Adipocyte (in vitro differentiated cells): ENCODE data around the gene TLR7.
A peak's percentile ranks its signal among the peaks of the same experiment; 100 is the strongest.

Experiments
- DNase-seq: peaks from one replicate; pipeline ENCODE4 v3.0.0-alpha.2; 2015; ENCODE audit warnings: low read depth
- H3K27me3 ChIP-seq: replicated peaks from 2 replicates; pipeline ENCODE4 v1.7.0; 2013; ENCODE audit warnings: mild to moderate bottlenecking, low read length, moderate library complexity; ENCODE audit not compliant: control insufficient read depth, insufficient read depth
- H3K36me3 ChIP-seq: 2 replicates; pipeline ENCODE4 v1.7.0; 2013; ENCODE audit warnings: low read length, mild to moderate bottlenecking, moderate library complexity; ENCODE audit not compliant: control insufficient read depth, insufficient read depth, severe bottlenecking
- H3K4me1 ChIP-seq: 2 replicates; pipeline ENCODE4 v1.7.0; 2013; ENCODE audit warnings: mild to moderate bottlenecking, low read length, moderate library complexity; ENCODE audit not compliant: control insufficient read depth, insufficient read depth
- H3K4me3 ChIP-seq: 2 replicates; pipeline ENCODE4 v1.7.0; 2013; ENCODE audit warnings: mild to moderate bottlenecking, low read length, moderate library complexity
- H3K9ac ChIP-seq: 2 replicates; pipeline ENCODE4 v1.7.0; 2013; ENCODE audit warnings: mild to moderate bottlenecking, low read length, moderate library complexity
- H3K9me3 ChIP-seq: 2 replicates; pipeline ENCODE4 v1.7.0; 2013; ENCODE audit warnings: mild to moderate bottlenecking, low read length, moderate library complexity; ENCODE audit not compliant: control insufficient read depth

The TLR7 gene

GRCh38 chrX:12868747-12869146, 1.9 kb downstream of the TLR7 start:
- H3K36me3 ChIP-seq: no peaks in the 10 kb centered on the region
- DNase-seq: no peak
- no peaks in the 10 kb centered on the region for H3K4me1 ChIP-seq
- no peaks in the 10 kb centered on the region for H3K9me3 ChIP-seq
- H3K27me3 ChIP-seq: peaks cover 9% of the 10 kb centered on the region
- H3K9ac ChIP-seq: no peak overlapping the region
- no peak overlapping the region for H3K4me3 ChIP-seq

GRCh38 chrX:12871257-12871656, 4.4 kb downstream of the TLR7 start:
- Histone ChIP-seq H3K9ac (no peak overlapping the region), H3K4me1 (no peaks in the 10 kb centered on the region), H3K4me3 (no peak overlapping the region), H3K27me3 (peaks cover 7% of the 10 kb centered on the region), H3K9me3 (no peaks in the 10 kb centered on the region), H3K36me3 (no peaks in the 10 kb centered on the region)
- DNase-seq: no peak

- H3K36me3 ChIP-seq: no peaks in the 10 kb centered on the region
Observed at GRCh38 chrX:12872741-12873140, 5.9 kb downstream of the TLR7 start.

GRCh38 chrX:12874581-12874980, 7.7 kb downstream of the TLR7 start:
- Histone ChIP-seq H3K4me3 (no peak overlapping the region), H3K36me3 (no peaks in the 10 kb centered on the region), H3K27me3 (peaks cover 21% of the 10 kb centered on the region), H3K9me3 (no peaks in the 10 kb centered on the region), H3K9ac (no peak overlapping the region), H3K4me1 (no peaks in the 10 kb centered on the region)
- DNase-seq: no peak

More at GRCh38 chrX:12872741-12873140, 5.9 kb downstream of the TLR7 start:
- H3K4me1 ChIP-seq: no peaks in the 10 kb centered on the region
- H3K9me3 ChIP-seq: no peaks in the 10 kb centered on the region
- H3K4me3 ChIP-seq: no peak overlapping the region
- no peak overlapping the region for H3K9ac ChIP-seq
- peaks cover 9% of the 10 kb centered on the region for H3K27me3 ChIP-seq
- DNase-seq: no peak

- Histone ChIP-seq H3K4me1 (no peaks in the 10 kb centered on the region), H3K4me3 (no peak overlapping the region), H3K9me3 (no peaks in the 10 kb centered on the region), H3K36me3 (no peaks in the 10 kb centered on the region), H3K9ac (no peak overlapping the region), H3K27me3 (peaks cover 24% of the 10 kb centered on the region)
- no peak for DNase-seq
Observed at GRCh38 chrX:12877386-12877785, 10.5 kb downstream of the TLR7 start.

GRCh38 chrX:12878536-12878935, 11.7 kb downstream of the TLR7 start:
- no peak overlapping the region for H3K9ac ChIP-seq
- no peaks in the 10 kb centered on the region for H3K4me1 ChIP-seq
- H3K27me3 ChIP-seq: peaks cover 18% of the 10 kb centered on the region
- no peak overlapping the region for H3K4me3 ChIP-seq
- no peaks in the 10 kb centered on the region for H3K9me3 ChIP-seq
- no peak for DNase-seq
- no peaks in the 10 kb centered on the region for H3K36me3 ChIP-seq

GRCh38 chrX:12881914-12882313, 15.0 kb downstream of the TLR7 start:
- peaks cover 38% of the 10 kb centered on the region for H3K27me3 ChIP-seq
- no peak overlapping the region for H3K4me3 ChIP-seq
- no peaks in the 10 kb centered on the region for H3K9me3 ChIP-seq
- no peaks in the 10 kb centered on the region for H3K36me3 ChIP-seq
- DNase-seq: no peak
- H3K9ac ChIP-seq: no peak overlapping the region
- H3K4me1 ChIP-seq: no peaks in the 10 kb centered on the region

GRCh38 chrX:12885508-12885907, 18.6 kb downstream of the TLR7 start:
- peaks cover 7% of the 10 kb centered on the region for H3K9me3 ChIP-seq
- no peak for DNase-seq
- no peak overlapping the region for H3K9ac ChIP-seq
- H3K4me3 ChIP-seq: no peak overlapping the region
- H3K36me3 ChIP-seq: no peaks in the 10 kb centered on the region
- peaks cover 48% of the 10 kb centered on the region for H3K27me3 ChIP-seq
- H3K4me1 ChIP-seq: no peaks in the 10 kb centered on the region

- H3K36me3 ChIP-seq: no peaks in the 10 kb centered on the region
- no peak overlapping the region for H3K4me3 ChIP-seq
- no peaks in the 10 kb centered on the region for H3K4me1 ChIP-seq
- H3K9ac ChIP-seq: no peak overlapping the region
- peaks cover 11% of the 10 kb centered on the region for H3K9me3 ChIP-seq
- peaks cover 53% of the 10 kb centered on the region for H3K27me3 ChIP-seq
- DNase-seq: no peak
Observed at GRCh38 chrX:12886545-12886944, 19.7 kb downstream of the TLR7 start.

GRCh38 chrX:12887141-12887540, 20.3 kb downstream of the TLR7 start:
- H3K27me3 ChIP-seq: peaks cover 53% of the 10 kb centered on the region
- peaks cover 11% of the 10 kb centered on the region for H3K9me3 ChIP-seq
- H3K4me3 ChIP-seq: no peak overlapping the region
- H3K9ac ChIP-seq: no peak overlapping the region
- no peak for DNase-seq
- H3K4me1 ChIP-seq: no peaks in the 10 kb centered on the region
- H3K36me3 ChIP-seq: no peaks in the 10 kb centered on the region

- H3K4me3 ChIP-seq: no peak overlapping the region
- H3K27me3 ChIP-seq: peaks cover 53% of the 10 kb centered on the region
- no peak for DNase-seq
- H3K36me3 ChIP-seq: no peaks in the 10 kb centered on the region
- no peak overlapping the region for H3K9ac ChIP-seq
- no peaks in the 10 kb centered on the region for H3K4me1 ChIP-seq
- H3K9me3 ChIP-seq: peaks cover 11% of the 10 kb centered on the region
Observed at GRCh38 chrX:12887767-12888166, 20.9 kb downstream of the TLR7 start.

GRCh38 chrX:12890467-12890866, 23.6 kb downstream of the TLR7 start:
- Histone ChIP-seq H3K9me3 (peaks cover 11% of the 10 kb centered on the region), H3K27me3 (peaks cover 42% of the 10 kb centered on the region), H3K9ac (no peak overlapping the region), H3K36me3 (no peaks in the 10 kb centered on the region), H3K4me1 (no peaks in the 10 kb centered on the region), H3K4me3 (no peak overlapping the region)
- DNase-seq: peak; percentile 52
